IMR-90 (cell line): ENCODE measurements around the gene EFNA5.

Experiments
- RFX5 ChIP-seq: IDR thresholded peaks from 2 replicates; pipeline ENCODE4 v1.8.0; 2012; ENCODE audit warnings: low read depth, mild to moderate bottlenecking, low read length, moderate library complexity
- TF ChIP-seq, protein P1 (sequence below): conservative IDR thresholded peaks from 2 replicates; pipeline ENCODE4 v1.5.1; 2012; ENCODE audit warnings: mild to moderate bottlenecking, low read depth, low read length, improper control_type of control experiment

GRCh38 chr5:107446972-107447371, 223.8 kb downstream of the EFNA5 start:
- TF ChIP-seq, protein P1, sequence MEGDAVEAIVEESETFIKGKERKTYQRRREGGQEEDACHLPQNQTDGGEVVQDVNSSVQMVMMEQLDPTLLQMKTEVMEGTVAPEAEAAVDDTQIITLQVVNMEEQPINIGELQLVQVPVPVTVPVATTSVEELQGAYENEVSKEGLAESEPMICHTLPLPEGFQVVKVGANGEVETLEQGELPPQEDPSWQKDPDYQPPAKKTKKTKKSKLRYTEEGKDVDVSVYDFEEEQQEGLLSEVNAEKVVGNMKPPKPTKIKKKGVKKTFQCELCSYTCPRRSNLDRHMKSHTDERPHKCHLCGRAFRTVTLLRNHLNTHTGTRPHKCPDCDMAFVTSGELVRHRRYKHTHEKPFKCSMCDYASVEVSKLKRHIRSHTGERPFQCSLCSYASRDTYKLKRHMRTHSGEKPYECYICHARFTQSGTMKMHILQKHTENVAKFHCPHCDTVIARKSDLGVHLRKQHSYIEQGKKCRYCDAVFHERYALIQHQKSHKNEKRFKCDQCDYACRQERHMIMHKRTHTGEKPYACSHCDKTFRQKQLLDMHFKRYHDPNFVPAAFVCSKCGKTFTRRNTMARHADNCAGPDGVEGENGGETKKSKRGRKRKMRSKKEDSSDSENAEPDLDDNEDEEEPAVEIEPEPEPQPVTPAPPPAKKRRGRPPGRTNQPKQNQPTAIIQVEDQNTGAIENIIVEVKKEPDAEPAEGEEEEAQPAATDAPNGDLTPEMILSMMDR = no peak
- no peak for TF ChIP-seq RFX5
